Tibial nerve (tissue), 4 donors: ENCODE results near the gene CCDC74A. TPM values are rescaled to one million over a fixed set of nuclear protein-coding genes. Genes with fewer than 3 reads are reported as not detected.
"Not testable (repeated sequence)": the region's sequence is repeated elsewhere in the genome, so short reads cannot be mapped to it uniquely, and the experiment has no call there.

Experiments used
- DNase-seq, 2 donors: peaks; one replicate each; pipeline ENCODE4 v3.0.0-alpha.2; 2019; ENCODE audit warnings: low spot score in 2 of 2
- H3K27ac ChIP-seq, 4 donors: fragments of 200-600 bp; sonication (generic) in 3 of 4; one replicate each; pipeline ENCODE4 v1.5.1; 2017 to 2019; ENCODE audit warnings: mild to moderate bottlenecking in 1 of 4
- H3K27me3 ChIP-seq, 2 donors: fragments of 200-600 bp; sonication (generic) in 1 of 2; one replicate each; pipeline versions ENCODE4 v1.5.1 to v1.6.0; 2017 to 2019
- H3K36me3 ChIP-seq, 3 donors: fragments of 200-600 bp; sonication (generic); one replicate each; pipeline ENCODE4 v1.5.1; 2018 to 2019
- H3K4me1 ChIP-seq, 4 donors: fragments of 200-600 bp; sonication (generic) in 3 of 4; one replicate each; pipeline ENCODE4 v1.5.1; 2017 to 2019
- H3K4me3 ChIP-seq, 4 donors: fragments of 200-600 bp; sonication (generic) in 3 of 4; one replicate each; pipeline ENCODE4 v1.5.1; 2017 to 2019; ENCODE audit warnings: mild to moderate bottlenecking in 1 of 4, moderate library complexity in 1 of 4
- H3K9me3 ChIP-seq, 4 donors: fragments of 200-600 bp; sonication (generic) in 3 of 4; one replicate each; pipeline ENCODE4 v1.5.1; 2017 to 2019
- CTCF ChIP-seq, 5 experiments: fragments of 200-600 bp in 3 of 5; fragments of 450-650 bp in 2 of 5; sonication (generic) in 3 of 5; IDR thresholded peaks; one replicate each; pipeline ENCODE4 v1.5.1; 2016 to 2019; ENCODE audit warnings: antibody characterized with exemption in 5 of 5, mild to moderate bottlenecking in 3 of 5, moderate library complexity in 2 of 5
- EP300 ChIP-seq, 2 donors: sonication (generic); formaldehyde crosslinking; IDR thresholded peaks; one replicate each; pipeline ENCODE4 v1.6.1; 2017; ENCODE audit warnings: antibody characterized with exemption in 2 of 2, mild to moderate bottlenecking in 1 of 2
- POLR2A ChIP-seq, 2 donors: fragments of 450-650 bp; IDR thresholded peaks; one replicate each; pipeline ENCODE4 v1.6.1; 2017; ENCODE audit warnings: antibody characterized with exemption in 2 of 2, mild to moderate bottlenecking in 2 of 2, moderate library complexity in 2 of 2
- WGBS, 2 donors: methylation state at CpG; one replicate each; pipeline ENCODE4 v1.1.5; 2018; 5-methylcytosine and 5-hydroxymethylcytosine counted together
- total RNA-seq, 4 donors: library from RNA; depleted of rRNA; stranded (reverse); fragments of >200 nt; gene quantifications; one replicate each; pipeline ENCODE4 v1.1.0, GENCODE V29; 2016

The CCDC74A gene
- total RNA-seq, 4 donors from 2014 or later, result 19.5 to 50.2 (median 34.1) TPM

- not testable (repeated sequence) for DNase-seq, H3K9me3 ChIP-seq, H3K27ac ChIP-seq, H3K27me3 ChIP-seq, H3K4me1 ChIP-seq, H3K36me3 ChIP-seq, H3K4me3 ChIP-seq
- WGBS, 2 donors, result 83 to 91% methylated on average over 9 to 16 of the region's 17 CpGs
Measured at GRCh38 chr2:131533609-131534316, 6.1 kb downstream of the CCDC74A start.

GRCh38 chr2:131534317-131534672, 6.6 kb downstream of the CCDC74A start:
- H3K36me3 ChIP-seq, H3K27me3 ChIP-seq, H3K9me3 ChIP-seq, H3K4me3 ChIP-seq, H3K4me1 ChIP-seq, H3K27ac ChIP-seq, DNase-seq: not testable (repeated sequence)
- WGBS, 2 donors, result 86 to 92% methylated on average over 3 to 7 of the region's 13 CpGs

- H3K27me3 ChIP-seq, DNase-seq, H3K4me3 ChIP-seq, H3K4me1 ChIP-seq, H3K27ac ChIP-seq, H3K9me3 ChIP-seq, H3K36me3 ChIP-seq: not testable (repeated sequence)
- 88 to 89% methylated on average over 9 to 10 of the region's 11 CpGs for WGBS, 2 donors
Measured at GRCh38 chr2:131534965-131535364, 7.3 kb downstream of the CCDC74A start.

GRCh38 chr2:131535526-131535925, 7.8 kb downstream of the CCDC74A start:
- no peaks in the 10 kb centered on the region for H3K36me3 ChIP-seq
- no peak overlapping the region for H3K4me3 ChIP-seq
- no peaks in the 10 kb centered on the region for H3K27me3 ChIP-seq
- H3K9me3 ChIP-seq, result no peaks in the 10 kb centered on the region
- DNase-seq, result no peak
- no peak for TF ChIP-seq POLR2A (IDR thresholded peaks at IDR 0.05)
- TF ChIP-seq EP300 (IDR thresholded peaks at IDR 0.05), result no peak
- no peak for TF ChIP-seq CTCF (IDR thresholded peaks at IDR 0.05)
- 63 to 64% methylated on average over 2 to 4 of the region's 4 CpGs for WGBS, 2 donors
- no peak overlapping the region for H3K27ac ChIP-seq
- no peaks in the 10 kb centered on the region for H3K4me1 ChIP-seq

- DNase-seq, result not testable (repeated sequence)
- WGBS, 2 donors, result 88 to 91% methylated on average over 7 to 10 of the region's 21 CpGs
Measured at GRCh38 chr2:131535951-131536826, 8.5 kb downstream of the CCDC74A start.

GRCh38 chr2:131536841-131537240, 9.2 kb downstream of the CCDC74A start:
- 90 to 93% methylated on average over 13 to 14 of the region's 14 CpGs for whole genome bisulfite sequencing, 2 donors
- not testable (repeated sequence) for H3K9me3 ChIP-seq, DNase-seq, H3K4me3 ChIP-seq, H3K4me1 ChIP-seq, H3K27ac ChIP-seq, H3K27me3 ChIP-seq, H3K36me3 ChIP-seq

More at GRCh38 chr2:131535951-131536826, 8.5 kb downstream of the CCDC74A start:
- not testable (repeated sequence) for H3K9me3 ChIP-seq, H3K4me3 ChIP-seq, H3K27ac ChIP-seq, H3K27me3 ChIP-seq, H3K4me1 ChIP-seq, H3K36me3 ChIP-seq

- H3K4me1 ChIP-seq, H3K27ac ChIP-seq, H3K27me3 ChIP-seq, H3K36me3 ChIP-seq, DNase-seq, H3K4me3 ChIP-seq, H3K9me3 ChIP-seq: not testable (repeated sequence)
- 85 to 89% methylated on average over 13 of the region's 13 CpGs for WGBS, 2 donors
Measured at GRCh38 chr2:131538856-131539255, 11.2 kb downstream of the CCDC74A start.

GRCh38 chr2:131542438-131543384, 15.0 kb downstream of the CCDC74A start:
- H3K4me3 ChIP-seq, result no peak overlapping the region
- WGBS, 2 donors, result 93 to 94% methylated on average over 24 of the region's 24 CpGs
- H3K36me3 ChIP-seq, result no peaks in the 10 kb centered on the region
- no peak for TF ChIP-seq EP300 (IDR thresholded peaks at IDR 0.05)
- TF ChIP-seq CTCF (IDR thresholded peaks at IDR 0.05), result no peak
- no peak for TF ChIP-seq POLR2A (IDR thresholded peaks at IDR 0.05)
- no peaks in the 10 kb centered on the region for H3K27me3 ChIP-seq
- no peak overlapping the region for H3K27ac ChIP-seq
- H3K9me3 ChIP-seq, result no peaks in the 10 kb centered on the region
- no peaks in the 10 kb centered on the region for H3K4me1 ChIP-seq
- DNase-seq, result no peak
